Activated naive CD8-positive, alpha-beta T cell treated with anti-CD3 and anti-CD28 coated beads, Interleukin-2, amount 50 U/mL, for 16 hours (primary cell): ENCODE results near the gene CRYBG1.
"Not testable (repeated sequence)": the region's sequence is repeated elsewhere in the genome, so short reads cannot be mapped to it uniquely, and the experiment has no call there.

Source experiments
- DNase-seq: peaks from one replicate; pipeline ENCODE4 v3.0.0-alpha.2; 2020; ENCODE audit warnings: low read depth, low spot score

Gene CRYBG1

DNA sequence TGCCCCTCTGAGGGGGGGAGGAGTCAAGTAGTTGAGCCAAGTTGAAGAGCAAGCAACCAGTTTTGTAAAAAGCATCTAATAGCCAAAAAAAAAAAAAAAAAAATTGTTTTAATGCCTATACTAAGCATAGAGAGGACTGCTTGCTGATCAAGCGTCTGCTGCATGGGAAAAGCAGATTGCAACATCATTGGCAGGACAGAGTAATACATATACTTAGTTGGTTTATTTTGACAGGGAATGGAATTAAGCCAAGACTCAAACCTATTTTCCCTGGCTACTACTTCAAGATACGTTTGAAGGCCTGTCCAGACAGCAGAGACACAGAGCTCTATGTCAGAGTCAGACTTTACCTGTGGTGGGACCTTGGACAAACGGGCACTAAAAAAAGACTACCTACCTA, 148.3 kb downstream of the CRYBG1 start:
- no peak for DNase-seq

- DNase-seq: no peak
These were observed 149.0 kb downstream of the CRYBG1 start for GRCh38 chr6:106509420-106510089.

GRCh38 chr6:106510090-106510970, 149.8 kb downstream of the CRYBG1 start:
- DNase-seq: peak; percentile 42

- no peak for DNase-seq
These were observed 151.0 kb downstream of the CRYBG1 start for GRCh38 chr6:106511288-106512047.

DNA sequence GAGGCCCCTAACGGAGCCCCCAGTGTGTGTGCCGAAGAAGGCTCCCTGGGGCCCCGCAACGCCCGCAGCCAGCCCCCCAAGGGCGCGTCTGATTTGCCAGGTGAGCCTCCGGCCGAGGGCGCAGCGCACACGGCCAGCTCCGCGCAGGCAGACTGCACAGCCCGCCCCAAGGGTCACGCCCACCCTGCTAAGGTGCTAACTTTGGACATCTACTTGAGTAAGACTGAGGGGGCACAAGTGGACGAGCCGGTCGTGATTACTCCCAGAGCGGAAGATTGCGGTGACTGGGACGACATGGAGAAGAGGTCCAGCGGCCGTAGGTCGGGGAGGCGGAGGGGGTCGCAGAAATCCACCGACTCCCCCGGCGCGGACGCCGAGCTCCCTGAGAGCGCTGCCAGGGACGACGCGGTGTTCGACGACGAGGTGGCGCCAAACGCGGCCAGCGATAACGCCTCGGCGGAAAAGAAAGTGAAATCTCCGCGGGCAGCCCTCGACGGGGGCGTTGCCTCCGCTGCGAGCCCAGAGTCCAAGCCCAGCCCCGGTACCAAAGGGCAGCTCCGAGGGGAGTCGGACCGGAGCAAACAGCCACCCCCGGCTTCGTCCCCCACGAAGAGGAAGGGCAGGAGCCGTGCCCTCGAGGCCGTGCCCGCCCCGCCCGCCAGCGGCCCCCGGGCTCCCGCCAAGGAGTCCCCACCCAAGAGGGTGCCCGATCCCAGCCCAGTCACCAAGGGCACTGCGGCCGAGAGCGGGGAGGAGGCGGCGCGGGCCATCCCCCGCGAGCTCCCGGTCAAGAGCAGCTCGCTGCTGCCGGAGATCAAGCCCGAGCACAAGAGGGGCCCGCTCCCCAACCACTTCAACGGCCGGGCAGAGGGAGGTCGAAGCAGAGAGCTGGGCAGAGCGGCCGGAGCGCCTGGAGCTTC, 151.8 kb downstream of the CRYBG1 start:
- peak; percentile 49 for DNase-seq

DNA sequence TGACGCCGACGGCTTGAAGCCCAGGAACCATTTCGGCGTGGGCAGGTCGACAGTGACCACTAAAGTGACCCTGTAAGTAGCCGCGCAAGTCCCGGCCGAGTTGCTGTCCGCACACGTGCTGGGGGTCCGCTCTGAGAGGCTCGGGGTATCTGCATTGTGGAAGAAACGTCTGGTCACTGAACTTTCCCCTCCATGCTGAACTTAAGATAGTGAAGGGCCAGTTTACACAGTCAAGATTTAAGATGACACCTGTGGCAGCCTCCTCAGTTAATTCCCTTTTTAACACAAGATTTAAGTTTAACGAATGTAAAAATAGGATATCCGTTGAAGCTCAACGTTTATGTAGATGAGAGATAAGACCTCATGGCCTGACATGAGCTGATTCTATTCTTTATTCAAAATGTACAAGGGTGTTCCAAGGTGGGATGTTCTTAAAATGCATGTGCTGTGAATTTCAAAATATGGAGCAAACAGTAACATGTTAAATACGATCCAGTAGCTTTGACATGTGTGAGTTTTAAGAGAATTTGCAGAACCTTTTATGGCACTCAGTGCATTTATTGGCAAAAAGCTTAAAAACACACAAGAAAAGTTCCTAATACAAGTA, 152.6 kb downstream of the CRYBG1 start:
- no peak for DNase-seq

- DNase-seq: no peak
These were observed 153.5 kb downstream of the CRYBG1 start for GRCh38 chr6:106513808-106514582.

GRCh38 chr6:106514583-106514885, 154.0 kb downstream of the CRYBG1 start:
- no peak for DNase-seq

DNA sequence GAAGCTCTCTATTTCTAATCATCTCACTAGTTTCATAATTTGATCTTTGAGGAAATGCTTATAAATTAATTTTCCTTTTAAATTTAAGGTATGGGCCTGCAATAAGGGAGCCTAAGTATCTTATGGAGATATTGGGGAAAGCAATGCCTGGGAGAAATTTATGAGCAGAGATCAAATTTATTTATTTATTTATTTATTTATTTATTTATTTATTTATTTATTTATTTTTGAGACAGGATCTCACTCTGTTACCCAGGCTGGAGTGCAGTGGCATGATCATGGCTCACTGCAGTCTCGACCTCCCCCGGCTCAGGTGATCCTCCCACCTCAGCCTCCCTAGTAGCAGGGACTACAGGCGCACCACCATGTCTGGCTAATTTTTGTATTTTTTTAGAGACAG, 155.1 kb downstream of the CRYBG1 start:
- not testable (repeated sequence) for DNase-seq

DNA sequence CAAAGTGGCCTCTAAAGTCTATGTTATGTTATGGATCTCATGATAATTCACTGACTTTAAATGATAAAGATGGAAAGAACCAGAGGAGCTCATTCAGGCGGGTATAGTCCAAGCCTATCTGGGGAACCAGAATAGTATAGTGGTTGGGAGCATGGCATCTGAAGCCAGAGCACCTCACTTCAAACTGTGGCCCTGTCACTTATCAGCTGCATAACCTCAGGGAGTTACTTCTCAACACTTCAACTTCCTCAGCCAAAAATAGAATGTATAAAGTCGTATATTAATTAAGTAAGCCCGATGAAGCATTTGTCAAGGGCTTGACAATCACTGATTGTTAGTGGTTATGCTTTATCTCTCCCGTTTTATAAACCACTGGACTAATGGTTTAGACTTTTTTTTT, 156.1 kb downstream of the CRYBG1 start:
- no peak for DNase-seq

GRCh38 chr6:106517706-106518105, 157.2 kb downstream of the CRYBG1 start:
- DNase-seq: no peak

DNA sequence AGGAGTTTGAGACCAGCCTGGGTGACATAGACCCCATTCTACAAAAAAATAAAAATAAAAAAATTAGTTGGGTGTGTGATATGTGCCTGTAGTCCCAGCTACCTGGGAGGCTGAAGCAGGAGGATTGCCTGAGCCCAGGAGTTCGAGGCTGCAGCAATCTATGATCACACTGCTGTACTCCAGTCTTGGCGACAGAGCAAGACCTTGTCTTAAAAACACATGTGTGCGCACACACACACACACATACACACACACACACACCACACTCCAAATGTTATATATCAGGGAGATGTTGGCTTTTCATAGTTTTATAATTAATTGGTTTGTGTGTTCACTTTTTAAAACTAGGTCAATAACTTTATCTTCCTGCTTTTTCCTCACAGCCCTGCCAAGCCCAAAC, 158.2 kb downstream of the CRYBG1 start:
- no peak for DNase-seq

- DNase-seq: peak; percentile 61
These were observed 159.2 kb downstream of the CRYBG1 start for GRCh38 chr6:106519460-106520394.

DNA sequence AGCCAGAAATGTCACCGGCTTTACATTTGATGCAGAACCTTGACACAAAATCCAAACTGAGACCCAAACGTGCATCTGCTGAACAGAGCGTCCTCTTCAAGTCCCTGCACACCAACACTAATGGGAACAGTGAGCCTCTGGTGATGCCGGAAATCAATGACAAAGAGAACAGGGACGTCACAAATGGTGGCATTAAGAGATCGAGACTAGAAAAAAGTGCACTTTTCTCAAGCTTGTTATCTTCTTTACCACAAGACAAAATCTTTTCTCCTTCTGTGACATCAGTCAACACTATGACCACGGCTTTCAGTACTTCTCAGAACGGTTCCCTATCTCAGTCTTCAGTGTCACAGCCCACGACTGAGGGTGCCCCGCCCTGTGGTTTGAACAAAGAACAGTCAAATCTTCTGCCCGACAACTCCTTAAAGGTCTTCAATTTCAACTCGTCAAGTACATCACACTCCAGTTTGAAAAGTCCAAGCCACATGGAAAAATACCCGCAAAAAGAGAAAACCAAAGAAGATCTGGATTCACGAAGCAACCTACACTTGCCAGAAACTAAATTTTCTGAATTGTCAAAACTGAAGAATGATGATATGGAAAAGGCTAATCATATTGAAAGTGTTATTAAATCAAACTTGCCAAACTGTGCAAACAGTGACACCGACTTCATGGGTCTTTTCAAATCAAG, 160.3 kb downstream of the CRYBG1 start:
- DNase-seq: peak; percentile 69

- DNase-seq: no peak
These were observed 162.2 kb downstream of the CRYBG1 start for GRCh38 chr6:106522562-106523250.

- DNase-seq: no peak
These were observed 164.8 kb downstream of the CRYBG1 start for GRCh38 chr6:106525107-106525881.

- no peak for DNase-seq
These were observed 165.4 kb downstream of the CRYBG1 start for GRCh38 chr6:106525882-106526275.
